Panc1 (cell line): Measurements from ENCODE around the gene FBXW8. TPM values are rescaled to one million over a fixed set of nuclear protein-coding genes. Genes with fewer than 3 reads are reported as not detected.

Source experiments
- ATAC-seq: fragments of 200-7000 bp; cut with Tn5 transposase; 2 replicates; pipeline ENCODE4 v1.9.1; 2020; ENCODE audit warnings: mild to moderate bottlenecking, moderate library complexity
- BruUV-seq: library from RNA; stranded (reverse); fragments of 400-500 nt; replicated peaks from 2 replicates; lab custom pipeline; 2021; lab: Mats Ljungman, UMichigan
- CTCF ChIA-PET: fragments of 300-600 bp; sonication (Branson Sonifier 250); formaldehyde crosslinking; loops from one replicate; lab custom pipeline; 2022; ENCODE audit warnings: antibody characterized with exemption; lab: Charles Lee
- POLR2A ChIA-PET: fragments of 300-600 bp; sonication (Branson Sonifier 250); formaldehyde crosslinking; loops from one replicate; lab custom pipeline; 2022; ENCODE audit warnings: antibody characterized with exemption; lab: Charles Lee
- DNase-seq: peaks from one replicate; pipeline ENCODE4 v3.0.0-alpha.2; 2010; ENCODE audit warnings: low read depth, low spot score
- H3K27ac ChIP-seq: 2 replicates; pipeline ENCODE4 v1.5.1; 2011; ENCODE audit warnings: mild to moderate bottlenecking, low read length, inconsistent platforms
- H3K27me3 ChIP-seq: fragments of 200-500 bp; sonication (Bioruptor generic); 2 replicates; pipeline ENCODE4 v1.6.0; 2014; ENCODE audit warnings: low read length, inconsistent platforms; ENCODE audit not compliant: control insufficient read depth, insufficient read depth
- H3K36me3 ChIP-seq: fragments of 200-500 bp; sonication (Bioruptor generic); 2 replicates; pipeline ENCODE4 v1.5.1; 2014; ENCODE audit warnings: inconsistent platforms, mild to moderate bottlenecking, low read length, moderate library complexity; ENCODE audit not compliant: control insufficient read depth, insufficient read depth
- H3K4me1 ChIP-seq: 2 replicates; pipeline ENCODE4 v1.5.1; 2011; ENCODE audit warnings: inconsistent platforms, mild to moderate bottlenecking, low read length, moderate library complexity; ENCODE audit not compliant: control insufficient read depth, insufficient read depth
- H3K4me3 ChIP-seq, 2 experiments: 2 replicates each; pipeline ENCODE4 v1.5.1; 2011 to 2012; ENCODE audit warnings: low read depth in 2 of 2, low read length in 2 of 2, mild to moderate bottlenecking in 2 of 2, inconsistent platforms in 1 of 2, moderate library complexity in 1 of 2
- H3K9me3 ChIP-seq: fragments of 200-500 bp; sonication (Bioruptor generic); 2 replicates; pipeline ENCODE4 v1.5.1; 2014; ENCODE audit warnings: low read depth, mild to moderate bottlenecking, inconsistent platforms, low read length, moderate library complexity; ENCODE audit not compliant: control insufficient read depth, insufficient read depth
- POLR2AphosphoS5 ChIP-seq: IDR thresholded peaks from 2 replicates; pipeline ENCODE4 v1.6.1; 2012; ENCODE audit warnings: mild to moderate bottlenecking, low read depth, low read length, moderate library complexity
- SIN3A ChIP-seq: IDR thresholded peaks from 2 replicates; pipeline ENCODE4 v1.6.1; 2012; ENCODE audit warnings: low read depth, mild to moderate bottlenecking, low read length, moderate library complexity, borderline replicate concordance; ENCODE audit not compliant: insufficient read depth
- TCF7L2 ChIP-seq: IDR thresholded peaks from 2 replicates; pipeline ENCODE4 v1.6.1; 2011; ENCODE audit warnings: mild to moderate bottlenecking, low read depth, low read length, inconsistent platforms
- in situ Hi-C: cut with HindIII; loops from 2 replicates; pipeline ENCODE4 v1.10.0; 2016; ENCODE audit warnings: low sequenced_read_pairs, low pct_unique_long_range_greater_than_20kb
- intact Hi-C: fragments of 100-400 bp; cut with micrococcal nuclease; formaldehyde crosslinking; loops from one replicate; pipeline ENCODE4 v1.10.0; 2022; ENCODE audit not compliant: unreplicated experiment
- total RNA-seq: library from RNA; stranded (reverse); gene quantifications from one replicate; pipeline ENCODE4 v1.2.1, GENCODE V29; 2021; ENCODE audit not compliant: unreplicated experiment
- TF ChIP-seq, protein P1 (sequence below): fragments of 450-650 bp; IDR thresholded peaks from 2 replicates; pipeline ENCODE4 v1.5.1; 2017; ENCODE audit warnings: mild to moderate bottlenecking
- TF ChIP-seq, protein P2 (sequence below), 2 experiments: IDR thresholded peaks; 2 replicates each; pipeline ENCODE4 v1.6.1; 2011 to 2012; ENCODE audit warnings: low read depth in 2 of 2, control low read depth in 1 of 2, low read length in 1 of 2, mild to moderate bottlenecking in 1 of 2, moderate library complexity in 1 of 2; ENCODE audit not compliant: insufficient read depth in 1 of 2

Gene FBXW8
- total RNA-seq, 1 experiment from 2014 or later = 18.0 TPM

DNA sequence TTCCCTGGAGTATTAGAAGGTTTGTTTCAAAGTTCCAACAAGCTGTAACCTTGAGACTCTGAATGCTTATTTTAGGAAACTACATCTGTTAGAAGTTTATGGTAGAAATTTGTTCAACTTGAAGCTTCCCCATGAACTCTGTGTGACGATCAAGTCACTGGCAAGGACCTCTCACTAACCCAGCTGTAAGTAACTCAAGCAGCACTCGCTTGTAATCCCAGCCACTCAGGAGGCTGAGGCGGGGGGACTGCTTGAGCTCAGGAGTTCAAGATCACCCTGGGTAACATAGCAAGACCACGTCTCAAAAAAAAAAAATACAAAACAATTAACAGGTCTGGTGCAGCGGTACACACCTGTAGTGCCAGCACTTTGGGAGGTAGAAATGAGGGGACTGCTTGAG lies 162.9 kb downstream of the FBXW8 start:
- POLR2A ChIA-PET = no interaction called here
- no peaks in the 10 kb centered on the region for H3K36me3 ChIP-seq
- no peaks in the 10 kb centered on the region for H3K9me3 ChIP-seq
- no peaks in the 10 kb centered on the region for H3K27me3 ChIP-seq
- TF ChIP-seq, protein P1, sequence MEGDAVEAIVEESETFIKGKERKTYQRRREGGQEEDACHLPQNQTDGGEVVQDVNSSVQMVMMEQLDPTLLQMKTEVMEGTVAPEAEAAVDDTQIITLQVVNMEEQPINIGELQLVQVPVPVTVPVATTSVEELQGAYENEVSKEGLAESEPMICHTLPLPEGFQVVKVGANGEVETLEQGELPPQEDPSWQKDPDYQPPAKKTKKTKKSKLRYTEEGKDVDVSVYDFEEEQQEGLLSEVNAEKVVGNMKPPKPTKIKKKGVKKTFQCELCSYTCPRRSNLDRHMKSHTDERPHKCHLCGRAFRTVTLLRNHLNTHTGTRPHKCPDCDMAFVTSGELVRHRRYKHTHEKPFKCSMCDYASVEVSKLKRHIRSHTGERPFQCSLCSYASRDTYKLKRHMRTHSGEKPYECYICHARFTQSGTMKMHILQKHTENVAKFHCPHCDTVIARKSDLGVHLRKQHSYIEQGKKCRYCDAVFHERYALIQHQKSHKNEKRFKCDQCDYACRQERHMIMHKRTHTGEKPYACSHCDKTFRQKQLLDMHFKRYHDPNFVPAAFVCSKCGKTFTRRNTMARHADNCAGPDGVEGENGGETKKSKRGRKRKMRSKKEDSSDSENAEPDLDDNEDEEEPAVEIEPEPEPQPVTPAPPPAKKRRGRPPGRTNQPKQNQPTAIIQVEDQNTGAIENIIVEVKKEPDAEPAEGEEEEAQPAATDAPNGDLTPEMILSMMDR = no peak
- TF ChIP-seq POLR2AphosphoS5 = no peak
- TF ChIP-seq, protein P2, sequence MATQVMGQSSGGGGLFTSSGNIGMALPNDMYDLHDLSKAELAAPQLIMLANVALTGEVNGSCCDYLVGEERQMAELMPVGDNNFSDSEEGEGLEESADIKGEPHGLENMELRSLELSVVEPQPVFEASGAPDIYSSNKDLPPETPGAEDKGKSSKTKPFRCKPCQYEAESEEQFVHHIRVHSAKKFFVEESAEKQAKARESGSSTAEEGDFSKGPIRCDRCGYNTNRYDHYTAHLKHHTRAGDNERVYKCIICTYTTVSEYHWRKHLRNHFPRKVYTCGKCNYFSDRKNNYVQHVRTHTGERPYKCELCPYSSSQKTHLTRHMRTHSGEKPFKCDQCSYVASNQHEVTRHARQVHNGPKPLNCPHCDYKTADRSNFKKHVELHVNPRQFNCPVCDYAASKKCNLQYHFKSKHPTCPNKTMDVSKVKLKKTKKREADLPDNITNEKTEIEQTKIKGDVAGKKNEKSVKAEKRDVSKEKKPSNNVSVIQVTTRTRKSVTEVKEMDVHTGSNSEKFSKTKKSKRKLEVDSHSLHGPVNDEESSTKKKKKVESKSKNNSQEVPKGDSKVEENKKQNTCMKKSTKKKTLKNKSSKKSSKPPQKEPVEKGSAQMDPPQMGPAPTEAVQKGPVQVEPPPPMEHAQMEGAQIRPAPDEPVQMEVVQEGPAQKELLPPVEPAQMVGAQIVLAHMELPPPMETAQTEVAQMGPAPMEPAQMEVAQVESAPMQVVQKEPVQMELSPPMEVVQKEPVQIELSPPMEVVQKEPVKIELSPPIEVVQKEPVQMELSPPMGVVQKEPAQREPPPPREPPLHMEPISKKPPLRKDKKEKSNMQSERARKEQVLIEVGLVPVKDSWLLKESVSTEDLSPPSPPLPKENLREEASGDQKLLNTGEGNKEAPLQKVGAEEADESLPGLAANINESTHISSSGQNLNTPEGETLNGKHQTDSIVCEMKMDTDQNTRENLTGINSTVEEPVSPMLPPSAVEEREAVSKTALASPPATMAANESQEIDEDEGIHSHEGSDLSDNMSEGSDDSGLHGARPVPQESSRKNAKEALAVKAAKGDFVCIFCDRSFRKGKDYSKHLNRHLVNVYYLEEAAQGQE (IDR thresholded peaks at IDR 0.05; ENCODE audit: insufficient read depth in 1 of 2, low read depth in 2 of 2, low read length in 1 of 2) = no peak
- no peak for TF ChIP-seq TCF7L2
- no peak for TF ChIP-seq SIN3A
- BruUV-seq = no TSS peak
- H3K4me1 ChIP-seq = no peaks in the 10 kb centered on the region
- CTCF ChIA-PET = interaction anchor here (0.7 to 0.8 kb wide), 2 partner anchors 41 to 159 kb away, joined by 4 read pairs; no protein-coding TSS in a partner anchor
- ATAC-seq (no peak), DNase-seq (no peak)
- intact Hi-C loops = no loop called here
- in situ Hi-C loops = no loop called here
- no peak overlapping the region for H3K27ac ChIP-seq
- no peak overlapping the region for H3K4me3 ChIP-seq

DNA sequence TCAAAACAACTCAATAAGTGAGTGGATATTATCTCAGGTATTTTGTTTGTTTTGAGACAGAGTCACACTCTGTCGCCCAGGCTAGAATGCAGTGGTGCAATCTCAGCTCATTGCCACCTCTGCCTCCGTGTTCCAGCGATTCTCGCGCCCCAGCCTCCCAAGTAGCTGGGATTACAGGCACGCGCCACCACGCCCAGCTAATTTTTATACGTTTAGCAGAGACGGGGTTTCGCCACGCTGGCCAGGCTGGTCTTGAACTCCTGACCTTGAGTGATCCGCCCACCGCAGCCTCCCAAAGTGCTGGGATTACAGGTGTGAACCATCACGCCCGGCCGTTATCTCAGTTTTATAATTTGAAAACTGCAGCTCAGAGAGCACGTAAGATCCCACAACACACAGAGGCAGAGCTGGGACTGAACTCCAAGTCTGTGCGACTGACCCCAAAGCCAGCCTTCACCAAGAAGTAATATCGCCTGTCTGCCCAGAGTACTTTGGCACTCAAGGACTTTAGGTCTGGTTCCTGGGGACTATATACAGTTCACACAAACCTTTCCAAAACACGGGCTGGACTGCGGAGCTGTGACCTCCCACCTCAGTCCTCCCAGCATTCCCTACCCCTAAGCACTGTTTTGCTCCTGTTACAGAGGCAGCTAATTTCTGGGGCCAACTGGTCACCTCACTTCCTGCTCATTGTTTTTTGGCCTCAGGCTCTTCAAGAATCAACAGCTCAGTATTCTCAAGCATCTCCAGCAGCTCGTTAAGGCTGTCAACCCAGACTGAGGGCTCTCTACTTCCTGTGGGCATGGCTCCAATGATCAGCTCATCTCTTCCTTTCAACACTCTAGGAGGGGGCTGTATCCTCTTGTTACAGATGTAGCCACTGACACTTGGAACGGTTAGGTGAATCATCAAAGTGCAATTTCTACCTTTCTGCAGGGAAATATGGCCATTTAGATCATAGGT lies 165.9 kb downstream of the FBXW8 start:
- no peak overlapping the region for H3K27ac ChIP-seq
- ChIA-PET CTCF (no interaction called here), POLR2A (no interaction called here)
- no peaks in the 10 kb centered on the region for H3K36me3 ChIP-seq
- H3K4me1 ChIP-seq = no peaks in the 10 kb centered on the region
- no peaks in the 10 kb centered on the region for H3K27me3 ChIP-seq
- no TSS peak for BruUV-seq
- H3K9me3 ChIP-seq = no peaks in the 10 kb centered on the region
- DNase-seq = no peak
- no peak overlapping the region for H3K4me3 ChIP-seq
- in situ Hi-C loops (no loop called here), intact Hi-C loops (no loop called here)
- ATAC-seq = no peak
- TF ChIP-seq, protein P1 = no peak
- TF ChIP-seq TCF7L2 (no peak), POLR2AphosphoS5 (no peak), SIN3A (no peak)
- TF ChIP-seq, protein P2 (IDR thresholded peaks at IDR 0.05; ENCODE audit: insufficient read depth in 1 of 2, low read depth in 2 of 2, low read length in 1 of 2) = no peak
